Natural killer cell (primary cell): ENCODE results near the gene MEN1. TPM values are rescaled to one million over a fixed set of nuclear protein-coding genes. Genes with fewer than 3 reads are reported as not detected.

Experiments used
- ATAC-seq, 3 donors: fragments of 150-1000 bp in 2 of 3; fragments of 200-7000 bp in 1 of 3; cut with Tn5 transposase; 1 replicate in 1 of 3; 2 replicates in 2 of 3; pipeline ENCODE4 v1.10.0; 2021; ENCODE audit warnings: mild to moderate bottlenecking in 2 of 3, moderate library complexity in 2 of 3
- DNase-seq, 2 donors: peaks; one replicate each; pipeline versions ENCODE4 v3.0.0 to v3.0.0-alpha.2; 2013 to 2021; ENCODE audit warnings: mixed read lengths in 1 of 2
- H3K27ac ChIP-seq: one replicate; pipeline ENCODE4 v1.5.1; 2013; ENCODE audit warnings: mild to moderate bottlenecking, low read length
- H3K27me3 ChIP-seq: one replicate; pipeline ENCODE4 v1.6.1; 2013; ENCODE audit warnings: low read length; ENCODE audit not compliant: control insufficient read depth, insufficient read depth
- H3K36me3 ChIP-seq: one replicate; pipeline ENCODE4 v1.6.1; 2013; ENCODE audit warnings: low read length; ENCODE audit not compliant: control insufficient read depth, insufficient read depth
- H3K4me1 ChIP-seq: one replicate; pipeline ENCODE4 v1.6.1; 2013; ENCODE audit warnings: low read length; ENCODE audit not compliant: control insufficient read depth, insufficient read depth
- H3K4me3 ChIP-seq: one replicate; pipeline ENCODE4 v1.5.1; 2013; ENCODE audit warnings: low read length
- H3K9me3 ChIP-seq: one replicate; pipeline ENCODE4 v1.6.1; 2013; ENCODE audit warnings: low read length; ENCODE audit not compliant: control insufficient read depth, insufficient read depth
- H3K27ac Mint-ChIP-seq, 2 donors: one replicate each; pipeline ENCODE4 v1.8.0; 2022; ENCODE audit warnings: mild to moderate bottlenecking in 2 of 2, mixed read lengths in 2 of 2, moderate library complexity in 1 of 2
- H3K27me3 Mint-ChIP-seq, 2 donors: one replicate each; pipeline ENCODE4 v1.8.0; 2022; ENCODE audit warnings: low read depth in 2 of 2, mixed read lengths in 2 of 2
- H3K36me3 Mint-ChIP-seq: one replicate; pipeline ENCODE4 v1.8.0; 2022; ENCODE audit warnings: mixed read lengths
- H3K4me1 Mint-ChIP-seq, 2 donors: one replicate each; pipeline ENCODE4 v1.8.0; 2022; ENCODE audit warnings: mixed read lengths in 2 of 2
- H3K4me3 Mint-ChIP-seq: one replicate; pipeline ENCODE4 v1.8.0; 2022; ENCODE audit warnings: mild to moderate bottlenecking, moderate library complexity, mixed read lengths
- H3K9me3 Mint-ChIP-seq, 2 donors: one replicate each; pipeline ENCODE4 v1.8.0; 2022; ENCODE audit warnings: mixed read lengths in 2 of 2
- WGBS: methylation state at CpG from one replicate; pipeline ENCODE4 v1.1.7; 2013; ENCODE audit warnings: missing lambda C conversion rate; ENCODE audit not compliant: insufficient coverage; 5-methylcytosine and 5-hydroxymethylcytosine counted together
- intact Hi-C: fragments of 100-400 bp; cut with micrococcal nuclease; formaldehyde crosslinking; loops from one replicate; pipeline ENCODE4 v1.14.2; 2022
- total RNA-seq, 4 donors: library from RNA; stranded (reverse); fragments of 120-200 nt in 1 of 4; gene quantifications; one replicate each; pipeline versions ENCODE4 v1.2.3 to v1.2.4, GENCODE V29; 2013 to 2022
- TF ChIP-seq, protein P1 (sequence below): fragments of 200-600 bp; IDR thresholded peaks from one replicate; pipeline ENCODE4 v1.8.0; 2022; ENCODE audit warnings: antibody characterized with exemption

Gene MEN1
- total RNA-seq, 3 donors from 2014 or later (not counting 1 experiment from before 2014, with no cell fraction given): 29.3 to 42.2 (median 32.2) TPM

- no peak overlapping the region for H3K4me3 ChIP-seq
These were observed 44.5 kb upstream of the MEN1 start for GRCh38 chr11:64854534-64855502.

DNA sequence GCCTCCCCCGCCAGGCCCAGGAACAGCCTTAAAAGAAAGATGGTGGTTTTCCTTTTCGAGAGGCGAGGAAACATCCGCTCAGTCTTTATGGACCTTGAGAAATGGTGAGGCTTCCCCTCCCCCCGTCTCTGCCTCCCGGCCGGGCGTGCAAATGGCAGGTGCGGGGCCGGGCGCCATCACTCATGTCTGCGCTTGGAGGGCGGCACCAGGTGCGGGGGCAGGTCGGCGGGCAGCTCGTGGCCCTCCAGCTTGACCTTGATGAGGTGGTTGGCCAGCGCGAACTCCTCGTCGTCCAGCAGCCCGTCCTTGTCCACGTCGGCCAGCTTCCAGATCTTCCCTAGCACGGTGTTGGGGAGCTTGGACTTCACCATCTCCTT, 43.8 kb upstream of the MEN1 start:
- Histone ChIP-seq H3K4me3 (no peak overlapping the region), H3K4me1 (peaks cover 100% of the 10 kb centered on the region), H3K36me3 (peaks cover 44% of the 10 kb centered on the region), H3K9me3 (no peaks in the 10 kb centered on the region), H3K27me3 (no peaks in the 10 kb centered on the region), H3K27ac (peak overlapping the region; percentile 90)
- Mint-ChIP-seq H3K4me3 (peak overlapping the region; percentile 40), H3K36me3 (no peaks in the 10 kb centered on the region), H3K9me3 (no peaks in the 10 kb centered on the region), H3K4me1 (peaks cover 66 to 78% of the 10 kb centered on the region in 2 donors), H3K27ac (peak overlapping the region; percentile 95 to 96), H3K27me3 (no peaks in the 10 kb centered on the region)
- DNase-seq (no peak), ATAC-seq (no peak)
- TF ChIP-seq, protein P1, sequence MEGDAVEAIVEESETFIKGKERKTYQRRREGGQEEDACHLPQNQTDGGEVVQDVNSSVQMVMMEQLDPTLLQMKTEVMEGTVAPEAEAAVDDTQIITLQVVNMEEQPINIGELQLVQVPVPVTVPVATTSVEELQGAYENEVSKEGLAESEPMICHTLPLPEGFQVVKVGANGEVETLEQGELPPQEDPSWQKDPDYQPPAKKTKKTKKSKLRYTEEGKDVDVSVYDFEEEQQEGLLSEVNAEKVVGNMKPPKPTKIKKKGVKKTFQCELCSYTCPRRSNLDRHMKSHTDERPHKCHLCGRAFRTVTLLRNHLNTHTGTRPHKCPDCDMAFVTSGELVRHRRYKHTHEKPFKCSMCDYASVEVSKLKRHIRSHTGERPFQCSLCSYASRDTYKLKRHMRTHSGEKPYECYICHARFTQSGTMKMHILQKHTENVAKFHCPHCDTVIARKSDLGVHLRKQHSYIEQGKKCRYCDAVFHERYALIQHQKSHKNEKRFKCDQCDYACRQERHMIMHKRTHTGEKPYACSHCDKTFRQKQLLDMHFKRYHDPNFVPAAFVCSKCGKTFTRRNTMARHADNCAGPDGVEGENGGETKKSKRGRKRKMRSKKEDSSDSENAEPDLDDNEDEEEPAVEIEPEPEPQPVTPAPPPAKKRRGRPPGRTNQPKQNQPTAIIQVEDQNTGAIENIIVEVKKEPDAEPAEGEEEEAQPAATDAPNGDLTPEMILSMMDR: no peak
- intact Hi-C loops: no loop called here
- 94% methylated on average over 25 of the region's 25 CpGs for WGBS

More at GRCh38 chr11:64854534-64855502, 44.5 kb upstream of the MEN1 start:
- Histone ChIP-seq H3K27ac (peak overlapping the region; percentile 90), H3K27me3 (no peaks in the 10 kb centered on the region), H3K36me3 (peaks cover 47% of the 10 kb centered on the region), H3K4me1 (peaks cover 100% of the 10 kb centered on the region), H3K9me3 (no peaks in the 10 kb centered on the region)
- peak in 1 of 3 donors; percentile 16 for ATAC-seq
- TF ChIP-seq, protein P1: no peak
- Mint-ChIP-seq H3K27me3 (no peaks in the 10 kb centered on the region), H3K4me1 (peaks cover 66 to 78% of the 10 kb centered on the region in 2 donors), H3K9me3 (no peaks in the 10 kb centered on the region), H3K27ac (peak overlapping the region; percentile 95 to 96), H3K36me3 (no peaks in the 10 kb centered on the region), H3K4me3 (peak overlapping the region; percentile 83)
- 85% methylated on average over 42 of the region's 45 CpGs for WGBS
- intact Hi-C loops: loop anchor here (1.0 kb wide), 1 partner anchor 8 kb away; no protein-coding TSS in a partner anchor
- peak; percentile 58 to 66 for DNase-seq

- H3K36me3 ChIP-seq: peaks cover 44% of the 10 kb centered on the region
- peaks cover 100% of the 10 kb centered on the region for H3K4me1 ChIP-seq
- TF ChIP-seq, protein P1: no peak
- ATAC-seq (no peak), DNase-seq (peak in 1 of 2 donors; percentile 74)
- peak overlapping the region; percentile 90 for H3K27ac ChIP-seq
- Mint-ChIP-seq H3K4me1 (peaks cover 67 to 78% of the 10 kb centered on the region in 2 donors), H3K9me3 (no peaks in the 10 kb centered on the region), H3K4me3 (peak overlapping the region; percentile 81), H3K27me3 (no peaks in the 10 kb centered on the region), H3K36me3 (no peaks in the 10 kb centered on the region), H3K27ac (peak overlapping the region; percentile 95 to 96)
- no peaks in the 10 kb centered on the region for H3K27me3 ChIP-seq
- WGBS: 29% methylated on average over 27 of the region's 27 CpGs
- H3K9me3 ChIP-seq: no peaks in the 10 kb centered on the region
- no peak overlapping the region for H3K4me3 ChIP-seq
- intact Hi-C loops: no loop called here
These were observed 43.4 kb upstream of the MEN1 start for GRCh38 chr11:64853709-64854108.
